Gastroesophageal sphincter (tissue), 3 donors: ENCODE data around the gene SEZ6L.

Experiments
- POLR2AphosphoS5 ChIP-seq: sonication (generic); formaldehyde crosslinking; IDR thresholded peaks from one replicate; pipeline ENCODE4 v1.6.1; 2017; ENCODE audit warnings: antibody characterized with exemption
- TF ChIP-seq, protein P1 (sequence below), 4 experiments: fragments of 200-600 bp in 2 of 4; fragments of 450-650 bp in 2 of 4; sonication (generic) in 1 of 4; IDR thresholded peaks; one replicate each; pipeline ENCODE4 v1.5.1; 2017 to 2019; ENCODE audit warnings: antibody characterized with exemption in 4 of 4, mild to moderate bottlenecking in 2 of 4, moderate library complexity in 2 of 4

DNA sequence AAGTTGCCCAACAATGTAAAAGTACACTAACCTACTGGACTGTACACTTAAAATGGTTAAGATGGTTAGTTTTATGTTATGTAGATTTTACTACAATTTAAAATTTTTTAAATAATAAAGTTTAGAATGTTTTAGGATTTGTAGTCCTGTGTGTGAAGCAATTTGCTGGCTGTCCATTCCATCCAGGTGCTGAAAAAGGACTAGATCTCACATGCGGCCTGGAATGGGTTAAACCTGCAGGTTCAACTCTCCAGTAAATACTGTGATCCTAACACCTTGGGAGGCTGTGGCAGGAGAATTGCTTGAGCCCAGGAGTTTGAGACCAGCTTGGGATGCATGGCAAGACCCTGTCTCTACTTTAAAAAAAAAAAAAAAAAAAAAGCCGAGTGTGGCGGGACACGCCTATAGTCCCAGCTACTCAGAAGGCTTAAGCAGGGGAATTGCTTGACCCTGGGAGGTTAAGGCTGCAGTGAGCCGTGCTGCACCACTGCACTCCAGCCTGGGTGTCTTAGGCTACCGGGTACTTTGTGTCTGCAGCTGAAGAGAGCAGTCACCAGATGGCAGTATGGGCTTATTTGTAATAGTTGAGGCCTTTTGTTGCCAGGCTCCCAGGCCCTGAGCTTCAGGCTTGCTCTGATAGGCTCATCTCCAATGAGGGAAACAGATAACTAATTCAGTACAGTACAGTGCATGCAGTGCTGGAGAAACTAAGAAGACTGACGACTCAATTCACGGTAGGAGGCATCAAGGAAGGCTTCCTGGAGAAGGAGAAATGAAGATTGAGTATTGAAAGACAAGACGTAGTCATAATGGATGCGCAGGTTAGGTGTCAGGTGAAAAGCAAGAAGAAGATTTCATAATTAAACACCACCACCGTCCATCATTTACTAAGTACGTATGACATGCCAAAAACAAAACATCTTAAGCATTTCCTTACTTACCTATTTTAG lies 195.1 kb downstream of the SEZ6L start:
- TF ChIP-seq, protein P1, sequence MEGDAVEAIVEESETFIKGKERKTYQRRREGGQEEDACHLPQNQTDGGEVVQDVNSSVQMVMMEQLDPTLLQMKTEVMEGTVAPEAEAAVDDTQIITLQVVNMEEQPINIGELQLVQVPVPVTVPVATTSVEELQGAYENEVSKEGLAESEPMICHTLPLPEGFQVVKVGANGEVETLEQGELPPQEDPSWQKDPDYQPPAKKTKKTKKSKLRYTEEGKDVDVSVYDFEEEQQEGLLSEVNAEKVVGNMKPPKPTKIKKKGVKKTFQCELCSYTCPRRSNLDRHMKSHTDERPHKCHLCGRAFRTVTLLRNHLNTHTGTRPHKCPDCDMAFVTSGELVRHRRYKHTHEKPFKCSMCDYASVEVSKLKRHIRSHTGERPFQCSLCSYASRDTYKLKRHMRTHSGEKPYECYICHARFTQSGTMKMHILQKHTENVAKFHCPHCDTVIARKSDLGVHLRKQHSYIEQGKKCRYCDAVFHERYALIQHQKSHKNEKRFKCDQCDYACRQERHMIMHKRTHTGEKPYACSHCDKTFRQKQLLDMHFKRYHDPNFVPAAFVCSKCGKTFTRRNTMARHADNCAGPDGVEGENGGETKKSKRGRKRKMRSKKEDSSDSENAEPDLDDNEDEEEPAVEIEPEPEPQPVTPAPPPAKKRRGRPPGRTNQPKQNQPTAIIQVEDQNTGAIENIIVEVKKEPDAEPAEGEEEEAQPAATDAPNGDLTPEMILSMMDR (IDR thresholded peaks at IDR 0.05): peak in 3 of 4 experiments; percentile 35 to 66 (median 50)
- TF ChIP-seq POLR2AphosphoS5: no peak
